COLO668 (cell line): Measurements from ENCODE around the gene TEX51.

Experiments
- DNase-seq: peaks from one replicate; lab custom pipeline; 2025; ENCODE audit not compliant: unreplicated experiment; lab: John Stamatoyannopoulos, UW

The TEX51 gene

DNA sequence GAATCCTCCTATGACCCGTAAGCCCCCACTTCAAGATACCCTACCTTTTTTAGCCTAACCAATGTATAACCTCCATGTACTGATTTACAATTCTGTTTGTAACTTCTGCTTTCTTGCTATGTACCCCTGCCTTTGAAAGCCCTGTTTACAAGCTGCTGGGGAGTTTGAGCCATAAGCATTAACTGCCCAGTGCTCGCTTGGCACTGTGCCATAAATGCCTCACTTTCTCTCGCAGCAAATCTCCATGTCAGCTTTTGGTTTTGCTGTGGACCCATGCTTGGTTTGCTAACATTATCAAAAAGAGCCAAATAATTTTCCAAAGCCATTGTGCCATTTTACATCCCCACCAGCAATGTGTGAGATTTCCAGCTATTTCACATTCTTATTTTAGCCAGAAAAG, 51.8 kb downstream of the TEX51 start:
- DNase-seq = peak; percentile 20
